HTERT RPE-1 (cell line): ENCODE measurements around the gene MARVELD1.

Experiments used
- in situ Hi-C: fragments of 300-500 bp; cut with MboI; formaldehyde crosslinking; loops from 4 replicates; pipeline ENCODE4 v1.14.3; 2020; ENCODE audit warnings: low sequenced_read_pairs

Gene MARVELD1

DNA sequence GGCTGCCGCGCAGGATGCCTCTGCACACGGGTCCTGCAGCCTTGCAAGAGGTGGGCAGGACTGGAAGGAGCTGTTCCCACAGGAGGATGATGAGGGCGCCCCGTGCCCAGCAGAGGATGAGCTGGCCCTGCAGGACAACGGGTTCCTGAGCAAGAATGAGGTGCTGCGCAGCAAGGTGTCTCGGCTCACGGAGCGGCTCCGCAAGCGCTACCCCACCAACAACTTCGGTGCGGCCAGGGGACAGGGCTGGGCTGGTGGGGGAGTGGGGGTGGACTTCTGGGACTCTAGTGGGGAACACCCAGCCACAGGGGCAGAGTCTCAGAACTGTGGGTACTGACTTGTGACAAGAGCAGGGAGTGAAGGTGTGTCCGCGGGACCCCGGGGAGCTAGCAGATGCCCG is 39.4 kb downstream of the MARVELD1 start:
- in situ Hi-C loops = no loop called here

DNA sequence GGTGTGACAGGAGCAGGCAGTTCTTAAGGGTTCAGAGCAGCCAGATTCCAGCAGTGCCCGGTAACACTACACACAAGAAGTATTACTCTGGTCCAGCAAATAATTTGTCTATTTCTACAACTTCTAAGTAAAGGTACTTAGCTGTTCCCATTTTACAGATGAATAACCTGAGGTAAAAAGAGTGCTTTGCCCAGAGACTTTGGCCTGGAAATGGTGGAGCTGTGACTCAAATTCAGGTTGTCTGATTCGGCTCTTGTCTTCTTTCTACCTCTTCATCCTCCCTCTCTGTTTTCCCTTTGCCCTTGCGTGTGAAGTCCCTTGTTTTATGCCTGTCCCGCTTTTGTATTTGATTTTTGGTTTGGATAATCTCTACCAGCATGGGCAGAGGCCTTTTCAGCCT is 41.2 kb downstream of the MARVELD1 start:
- in situ Hi-C loops = no loop called here

DNA sequence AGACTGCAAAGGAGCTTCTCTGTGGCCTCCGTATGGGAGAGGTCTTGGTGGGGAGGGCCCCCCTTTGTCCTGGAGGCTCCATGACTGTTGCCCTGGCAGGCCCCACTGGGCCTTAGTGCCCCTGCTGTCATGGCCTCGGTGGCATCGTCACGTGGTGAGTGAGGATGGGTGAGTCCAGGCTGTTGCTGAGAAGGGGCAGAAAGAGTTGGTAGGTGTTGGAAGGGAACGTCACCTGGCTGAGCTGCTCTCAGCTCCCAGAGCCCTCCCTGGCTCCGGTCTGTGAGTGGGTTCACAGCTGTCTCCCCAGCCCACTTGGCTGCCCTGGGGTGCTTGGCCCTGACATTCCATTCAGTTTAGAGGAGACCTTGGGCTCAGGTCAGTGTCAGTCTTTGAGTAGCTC is 42.2 kb downstream of the MARVELD1 start:
- in situ Hi-C loops = no loop called here

DNA sequence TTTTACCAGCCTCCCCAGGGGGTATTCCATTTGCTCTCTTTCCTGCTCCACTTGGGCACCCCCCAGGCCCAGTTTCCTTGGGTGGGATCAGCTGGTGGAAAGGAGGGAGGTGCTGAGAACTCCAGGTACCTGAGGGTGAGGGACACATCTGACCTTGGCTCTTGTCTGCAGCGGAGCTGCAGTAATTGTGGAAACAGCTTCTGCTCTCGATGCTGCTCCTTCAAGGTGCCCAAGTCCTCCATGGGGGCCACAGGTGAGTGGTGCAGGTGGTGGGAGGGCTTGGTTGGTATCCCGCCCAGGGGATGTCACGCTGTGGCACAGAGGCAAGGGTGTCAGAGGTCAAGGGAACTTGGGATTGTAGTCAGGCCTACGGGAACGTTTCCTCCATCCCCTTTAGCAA is 43.9 kb downstream of the MARVELD1 start:
- in situ Hi-C loops = no loop called here

DNA sequence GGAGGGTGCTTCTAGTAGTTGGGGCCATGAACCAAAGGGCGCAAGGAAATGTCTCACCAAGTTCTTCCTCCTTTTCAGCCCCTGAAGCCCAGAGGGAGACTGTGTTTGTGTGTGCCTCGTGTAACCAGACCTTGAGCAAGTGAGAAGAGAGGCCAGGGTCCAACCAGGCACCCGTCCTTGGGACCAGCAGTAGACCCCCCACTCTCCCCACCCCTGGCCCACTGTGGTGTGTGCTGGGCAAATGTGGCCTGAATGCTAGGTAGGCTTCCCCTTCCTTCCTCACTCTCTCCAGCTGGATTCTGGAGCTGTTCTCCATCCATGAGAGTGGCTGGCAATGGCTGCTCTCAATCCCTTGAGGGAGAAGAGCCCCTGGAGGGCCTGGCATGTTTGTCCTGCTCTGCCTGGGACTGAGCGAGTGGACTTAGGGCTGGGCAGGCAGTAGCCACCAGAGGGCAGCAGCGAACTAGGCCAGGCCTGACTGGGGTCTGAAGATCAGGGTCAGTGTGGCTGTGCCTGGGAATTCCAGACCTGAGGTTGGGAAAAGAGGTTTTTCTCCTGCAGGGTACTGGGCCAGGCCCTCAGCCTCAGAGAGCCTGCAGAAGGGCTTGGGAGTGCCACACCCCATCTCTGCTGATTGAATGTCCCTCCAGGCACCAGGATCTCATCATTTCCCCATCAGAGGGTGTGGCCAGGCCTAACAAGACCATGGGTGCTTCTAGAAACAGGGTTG is 45.8 kb downstream of the MARVELD1 start:
- in situ Hi-C loops = no loop called here

DNA sequence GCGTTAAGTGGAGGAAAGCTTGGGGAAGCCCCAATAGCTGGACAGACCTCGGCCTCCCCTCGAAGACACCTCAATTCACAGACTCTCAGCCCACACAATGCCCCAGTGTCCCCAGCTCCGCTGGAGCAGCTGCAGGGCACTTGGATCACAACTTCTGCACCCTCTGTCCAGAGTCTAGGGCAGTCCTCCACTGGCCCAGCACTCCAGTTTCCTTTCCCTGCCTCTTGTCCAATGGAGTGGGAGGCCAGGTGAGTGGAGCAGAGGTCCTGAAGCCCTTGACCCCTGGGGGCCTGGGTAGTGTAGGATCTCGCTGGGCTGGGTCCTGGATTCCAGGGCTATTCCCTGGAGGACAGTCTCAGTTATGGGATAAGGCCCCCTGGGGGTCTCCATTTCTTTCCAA is 46.4 kb downstream of the MARVELD1 start:
- in situ Hi-C loops = no loop called here

DNA sequence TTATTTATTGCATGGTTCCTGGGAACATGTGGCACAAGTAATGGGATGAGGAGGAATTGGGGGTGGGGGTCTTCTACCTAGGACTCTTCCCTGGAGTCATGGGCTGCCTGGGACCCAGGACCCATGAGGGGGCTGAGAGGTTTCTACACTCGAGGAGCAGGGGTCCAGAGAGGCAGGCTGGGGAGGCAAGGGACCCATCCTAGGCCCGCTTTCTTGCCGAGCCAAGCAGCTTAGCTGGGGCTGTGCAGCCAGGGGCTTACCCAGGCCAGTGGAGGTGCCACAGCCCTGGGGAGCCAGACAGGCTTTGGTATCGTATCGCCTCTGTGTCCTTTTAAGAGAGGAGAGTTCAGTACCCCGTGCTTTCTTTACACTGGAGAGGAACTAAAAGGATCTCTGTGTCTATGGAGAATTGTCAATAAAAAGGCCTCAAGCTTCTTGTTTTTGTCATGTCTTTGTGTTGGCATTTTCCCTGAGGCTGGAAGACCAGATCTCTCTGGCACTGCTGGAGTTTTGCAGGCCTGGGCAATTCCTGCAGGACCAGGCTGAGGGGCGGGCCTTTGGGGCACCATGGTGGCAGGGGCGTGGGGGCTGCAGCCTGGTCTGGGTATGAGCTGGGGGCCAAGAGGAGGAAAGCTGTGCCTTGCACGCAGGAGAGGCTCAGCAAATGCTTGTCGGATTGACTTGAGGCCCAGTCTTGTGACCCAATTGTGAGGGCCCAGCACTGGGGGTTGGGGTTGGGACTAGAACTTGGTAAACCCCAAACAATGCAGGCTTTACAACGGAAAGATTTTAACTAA is 47.1 kb downstream of the MARVELD1 start:
- in situ Hi-C loops = no loop called here

DNA sequence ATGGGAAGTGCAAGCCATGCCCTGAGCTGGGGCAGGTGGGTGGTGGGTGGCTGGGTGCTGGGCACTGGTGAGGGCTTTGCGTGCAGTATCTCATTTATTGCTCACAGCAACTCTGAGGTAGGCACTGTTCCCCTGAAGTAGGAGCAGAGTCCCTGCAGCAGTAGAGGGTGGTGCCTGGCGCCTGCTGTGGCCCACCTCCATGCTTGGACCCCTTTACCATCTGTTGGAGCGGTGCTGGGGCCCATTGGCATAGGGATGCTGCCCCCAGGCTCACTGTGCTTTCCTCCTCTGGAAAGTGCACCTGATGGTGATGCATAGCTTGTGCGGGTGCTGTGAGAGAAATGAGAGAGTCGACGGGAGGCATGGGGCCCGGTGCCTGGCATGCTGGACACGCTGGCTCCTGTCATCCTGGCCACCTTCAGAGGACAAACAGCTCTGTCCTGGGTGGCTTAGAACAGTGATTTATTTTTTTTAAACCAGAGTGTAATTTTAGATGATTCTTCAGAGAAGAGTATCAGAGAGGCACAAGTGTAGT is 47.9 kb downstream of the MARVELD1 start:
- in situ Hi-C loops = no loop called here

DNA sequence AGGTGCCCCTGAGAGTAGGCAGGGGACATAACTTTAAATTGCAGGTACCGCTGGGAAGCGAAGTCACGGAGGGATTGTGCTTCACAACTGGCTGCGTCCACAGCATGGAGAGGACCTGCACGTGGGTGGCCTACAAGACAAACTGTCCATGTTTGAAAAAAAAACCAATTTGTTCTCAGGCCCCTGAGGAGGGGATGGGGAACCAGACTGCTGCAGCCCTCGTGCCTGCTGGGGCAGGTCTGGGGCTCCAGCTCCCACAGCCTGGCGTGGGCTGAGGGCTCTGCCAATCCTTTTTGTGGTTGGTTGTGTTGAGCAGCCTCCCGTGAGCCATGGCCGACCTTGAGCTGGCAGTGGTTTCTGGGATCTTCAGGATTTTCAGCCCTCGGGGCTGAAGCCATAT is 48.5 kb downstream of the MARVELD1 start:
- in situ Hi-C loops = no loop called here

DNA sequence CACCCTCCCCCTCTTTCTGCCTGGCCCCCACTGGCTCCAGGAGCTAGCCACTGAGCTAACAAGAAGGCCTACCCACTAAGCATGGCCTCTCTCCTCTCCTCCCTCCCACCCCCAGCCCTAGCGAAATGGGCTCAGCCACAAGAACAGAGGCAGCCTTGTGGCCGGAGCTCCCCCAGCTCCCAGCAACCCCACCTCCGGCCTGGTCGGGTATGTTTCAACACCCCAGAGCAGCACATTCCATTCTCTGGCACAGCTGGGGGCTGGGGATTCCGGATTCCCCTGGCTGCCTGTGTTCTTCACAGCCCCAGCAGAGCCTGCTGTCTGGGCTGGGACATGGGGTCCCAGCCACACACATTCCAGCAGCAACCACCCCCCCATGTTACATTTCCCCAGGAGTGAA is 49.3 kb downstream of the MARVELD1 start:
- in situ Hi-C loops = no loop called here

DNA sequence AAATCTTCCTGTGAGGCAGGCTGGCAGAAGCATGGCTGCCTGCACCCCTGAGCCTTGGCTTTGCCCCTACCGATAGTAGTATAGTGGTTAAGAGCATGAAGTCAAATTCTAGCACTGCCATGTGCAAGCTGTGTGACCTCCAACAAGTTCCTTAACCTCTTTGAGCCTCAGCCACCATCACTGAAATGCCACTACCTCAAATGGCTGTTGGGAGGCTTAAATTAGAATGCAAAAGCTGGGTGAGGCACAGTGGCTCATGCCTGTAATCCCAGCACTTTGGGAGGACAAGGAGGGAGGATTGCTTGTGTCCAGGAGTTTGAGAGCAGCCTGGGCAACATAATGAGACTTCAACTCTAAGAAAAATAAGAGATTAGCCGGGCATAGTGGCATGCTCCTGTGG is 49.9 kb downstream of the MARVELD1 start:
- in situ Hi-C loops = no loop called here

DNA sequence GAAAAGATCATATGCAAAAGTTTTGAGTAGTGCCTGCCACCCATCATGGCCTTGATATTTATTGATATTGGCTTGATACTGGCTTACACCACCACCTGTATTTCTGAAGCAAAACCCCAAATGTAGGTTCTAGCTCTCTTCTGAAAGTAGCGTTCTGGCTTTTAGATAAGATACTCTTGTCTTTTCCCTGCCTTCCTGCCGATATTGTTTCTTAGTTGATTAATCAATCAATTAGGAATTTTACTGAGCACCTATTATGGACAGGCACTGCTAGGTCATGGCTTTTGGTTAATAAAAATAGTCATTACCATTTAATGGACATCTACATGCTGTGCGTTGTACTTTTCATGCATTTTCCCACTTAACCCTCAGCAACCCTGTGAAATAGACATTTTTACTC is 50.4 kb downstream of the MARVELD1 start:
- in situ Hi-C loops = no loop called here

DNA sequence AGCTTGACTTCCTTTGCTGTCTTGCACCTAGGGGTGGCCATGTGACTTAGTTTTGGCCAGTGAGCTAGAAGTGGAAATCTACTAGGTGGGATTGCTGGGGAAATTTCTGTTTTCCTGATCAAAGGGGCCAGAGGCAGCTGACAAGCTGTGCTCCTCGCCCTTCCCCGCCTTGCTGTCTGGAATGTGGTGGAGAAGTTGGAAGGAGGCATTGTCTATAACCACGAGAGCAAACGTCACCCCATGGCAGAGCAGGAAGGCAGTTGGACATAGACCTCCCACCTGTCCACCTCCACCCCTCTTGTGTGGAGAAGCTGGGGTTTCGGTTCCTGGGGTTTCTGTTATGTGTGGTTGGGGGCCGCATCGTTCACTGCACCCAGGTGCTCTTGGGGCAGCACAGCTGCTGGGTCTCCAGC is 51.0 kb downstream of the MARVELD1 start:
- in situ Hi-C loops = no loop called here

DNA sequence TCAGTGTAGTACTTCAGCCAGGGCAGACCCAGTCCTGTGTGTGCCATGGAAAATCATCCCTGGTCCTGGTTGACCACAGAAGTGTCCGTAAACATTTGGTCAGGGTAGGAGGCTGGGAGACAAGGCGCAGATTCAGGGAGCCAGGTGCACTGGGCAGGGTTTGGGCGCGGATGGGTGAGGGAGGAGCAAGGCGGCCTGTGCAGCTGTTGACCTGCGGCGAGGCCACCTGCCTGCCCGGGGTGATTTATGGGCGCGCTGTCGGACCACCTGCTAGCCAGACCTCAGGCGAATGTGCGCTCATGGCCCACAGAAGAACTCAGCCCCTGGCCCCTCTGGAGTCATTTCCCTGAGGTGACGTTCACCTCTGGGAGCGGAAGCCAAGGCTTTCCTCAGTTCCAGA is 51.7 kb downstream of the MARVELD1 start:
- in situ Hi-C loops = no loop called here

DNA sequence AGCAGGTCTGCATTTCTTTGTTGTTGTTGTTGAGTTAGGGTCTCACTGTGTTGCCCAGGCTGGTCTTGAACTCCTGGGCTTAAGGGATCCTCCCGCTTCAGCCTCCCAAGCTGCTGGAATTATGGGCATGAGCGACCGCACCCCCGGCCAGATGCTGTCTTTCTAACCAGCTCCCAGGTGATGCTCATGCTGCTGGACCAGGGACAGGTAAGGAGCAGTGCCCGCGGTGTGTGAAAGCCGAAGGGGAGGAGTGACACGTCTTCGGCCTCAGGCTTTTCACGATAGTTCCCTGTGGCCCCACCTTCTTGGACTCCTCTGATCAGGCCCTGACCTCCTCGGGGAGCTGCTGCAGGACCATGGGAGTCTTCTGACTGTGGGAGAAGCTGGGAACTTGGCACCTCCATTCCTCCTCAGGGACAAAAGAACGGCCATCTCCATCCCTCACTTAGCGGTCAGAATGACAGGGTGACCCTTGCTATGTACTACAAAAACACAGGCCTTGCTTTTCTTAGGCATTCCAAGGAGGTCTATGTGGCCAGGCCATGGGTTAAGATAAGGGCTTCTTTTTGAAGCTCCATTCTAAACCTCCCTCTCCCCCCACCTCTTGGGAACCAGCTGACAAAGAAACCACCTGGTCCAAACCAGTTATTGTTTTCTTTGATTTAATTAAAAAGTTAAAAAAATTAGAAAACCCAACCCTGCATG is 52.7 kb downstream of the MARVELD1 start:
- in situ Hi-C loops = no loop called here

DNA sequence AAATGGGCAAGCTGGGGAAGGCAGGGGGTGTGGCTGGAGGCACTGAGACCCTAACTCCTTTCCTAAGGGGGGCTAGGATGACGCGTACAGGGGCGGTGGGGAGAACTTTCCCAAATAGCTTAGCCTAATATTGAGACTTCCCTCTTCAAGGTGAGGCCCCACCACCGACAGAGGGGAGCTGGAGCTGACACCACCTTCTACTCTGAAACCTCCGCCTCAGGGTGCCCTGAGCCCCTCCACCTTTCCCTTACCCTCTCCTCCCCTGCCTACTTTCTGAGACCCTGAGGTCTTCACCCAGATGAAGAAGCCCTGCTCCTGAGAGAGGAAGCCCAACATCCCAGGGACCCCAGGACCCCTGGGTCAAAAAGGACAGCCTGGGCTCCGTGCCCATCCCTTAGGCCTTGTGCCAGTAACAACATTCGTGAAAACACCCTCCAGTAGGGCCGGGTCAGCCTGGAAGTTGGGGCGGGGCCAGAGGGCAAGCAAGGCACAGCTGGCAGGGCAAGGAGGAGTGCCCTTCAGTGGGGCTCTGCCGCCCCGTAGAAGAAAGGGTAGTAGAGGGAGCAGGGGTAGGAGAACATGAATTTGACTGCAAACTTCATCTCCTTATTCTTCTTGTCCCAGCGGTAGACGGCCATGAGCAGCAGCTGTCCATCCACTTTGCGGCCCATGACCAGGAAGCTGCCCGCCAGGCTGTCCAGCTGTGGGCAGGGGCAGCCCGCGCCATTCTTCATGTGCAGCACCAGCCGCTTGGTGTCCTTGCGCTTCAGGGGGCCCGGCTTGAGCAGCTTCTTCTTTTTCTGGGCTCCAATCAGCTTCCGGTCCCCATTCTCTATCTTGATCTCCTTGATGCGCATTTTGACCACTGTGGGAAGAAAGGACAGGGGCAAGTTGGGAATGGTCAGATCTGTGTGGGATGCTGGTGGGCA is 53.7 kb downstream of the MARVELD1 start:
- in situ Hi-C loops = no loop called here
